OCI-LY1 (cell line): ENCODE results near the gene IST1.

Experiments used
- H2AFZ ChIP-seq: fragments of 200-600 bp; sonication (generic), shearing (Covaris generic); 2 replicates; pipeline ENCODE4 v1.6.0; 2014; ENCODE audit warnings: antibody characterized with exemption, mild to moderate bottlenecking, low read length
- H3F3A ChIP-seq: fragments of 200-600 bp; sonication (generic), shearing (Covaris generic); 2 replicates; pipeline ENCODE4 v1.6.0; 2014; ENCODE audit warnings: mild to moderate bottlenecking, antibody characterized with exemption, low read length, moderate library complexity; ENCODE audit not compliant: insufficient read depth
- H3K27ac ChIP-seq: fragments of 200-600 bp; sonication (generic); 2 replicates; pipeline ENCODE4 v1.5.1; 2014; ENCODE audit warnings: low read length, mixed run types, mild to moderate bottlenecking, low read depth; ENCODE audit not compliant: poor library complexity, severe bottlenecking
- H3K27me3 ChIP-seq: fragments of 200-600 bp; sonication (generic); 2 replicates; pipeline ENCODE4 v1.6.0; 2014; ENCODE audit warnings: antibody characterized with exemption, mild to moderate bottlenecking, low read length, moderate library complexity; ENCODE audit not compliant: insufficient read depth
- H3K36me3 ChIP-seq: fragments of 200-600 bp; sonication (generic); 2 replicates; pipeline ENCODE4 v1.6.1; 2014; ENCODE audit warnings: mild to moderate bottlenecking, antibody characterized with exemption, low read length, moderate library complexity, mixed read lengths; ENCODE audit not compliant: insufficient read depth
- H3K4me1 ChIP-seq: fragments of 200-600 bp; sonication (generic); 2 replicates; pipeline ENCODE4 v1.5.1; 2014; ENCODE audit warnings: mild to moderate bottlenecking, low read length, moderate library complexity; ENCODE audit not compliant: insufficient read depth, severe bottlenecking
- H3K4me2 ChIP-seq: fragments of 200-600 bp; sonication (generic), shearing (Covaris generic); 2 replicates; pipeline ENCODE4 v1.6.1; 2014; ENCODE audit warnings: low read length
- H3K4me3 ChIP-seq: fragments of 200-600 bp; sonication (generic); 2 replicates; pipeline ENCODE4 v1.5.1; 2014; ENCODE audit warnings: low read length, low read depth, mild to moderate bottlenecking, mixed read lengths; ENCODE audit not compliant: poor library complexity, severe bottlenecking
- H3K79me2 ChIP-seq: fragments of 200-600 bp; shearing (Covaris generic); 2 replicates; pipeline ENCODE4 v1.6.1; 2016; ENCODE audit warnings: mixed run types, low read length, mixed read lengths; ENCODE audit not compliant: insufficient read depth
- H3K9ac ChIP-seq: fragments of 200-600 bp; sonication (generic), shearing (Covaris generic); 2 replicates; pipeline ENCODE4 v1.6.1; 2014; ENCODE audit warnings: mild to moderate bottlenecking, low read length, mixed read lengths
- H3K9me2 ChIP-seq: fragments of 200-600 bp; sonication (generic), shearing (Covaris generic); 2 replicates; pipeline ENCODE4 v1.6.1; 2014; ENCODE audit warnings: low read depth, mild to moderate bottlenecking, low read length, mixed read lengths
- H3K9me3 ChIP-seq: fragments of 200-600 bp; shearing (Covaris generic); 2 replicates; pipeline ENCODE4 v1.6.1; 2014; ENCODE audit warnings: low read length, mixed read lengths
- H4K20me1 ChIP-seq: fragments of 200-600 bp; sonication (generic), shearing (Covaris generic); 2 replicates; pipeline ENCODE4 v1.6.0; 2016; ENCODE audit warnings: mild to moderate bottlenecking, low read length; ENCODE audit not compliant: insufficient read depth
- CTCF ChIP-seq: fragments of 200-600 bp; sonication (generic), shearing (Covaris generic); IDR thresholded peaks from 2 replicates; pipeline ENCODE4 v1.5.1; 2017; ENCODE audit warnings: mild to moderate bottlenecking, antibody characterized with exemption, low read length, moderate library complexity, mixed read lengths
- EZH2 ChIP-seq: fragments of 200-600 bp; sonication (generic), shearing (Covaris generic); IDR thresholded peaks from 2 replicates; pipeline ENCODE4 v1.8.0; 2017; ENCODE audit warnings: borderline replicate concordance, mixed run types, mild to moderate bottlenecking, antibody characterized with exemption, low read length, moderate library complexity, mixed read lengths

IST1 gene

DNA sequence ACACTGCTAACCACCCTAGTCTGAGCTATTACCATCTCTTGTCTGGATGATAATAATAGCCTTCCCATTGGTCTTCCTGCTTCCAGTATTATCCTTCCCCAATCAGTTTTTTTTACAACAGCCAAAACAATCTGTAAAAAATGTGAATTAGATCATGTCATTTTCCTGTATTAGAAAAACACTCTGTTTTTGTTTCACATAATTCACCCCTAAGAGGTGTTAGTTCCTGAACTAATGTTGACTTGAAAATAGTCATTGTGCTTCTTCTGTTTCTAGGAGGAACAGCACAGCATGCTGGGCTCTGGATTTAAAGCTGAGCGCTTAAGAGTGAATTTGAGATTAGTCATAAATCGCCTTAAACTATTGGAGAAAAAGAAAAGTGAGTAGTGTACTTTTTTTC is 20.0 kb downstream of the IST1 start:
- Histone ChIP-seq H3K27me3 (no peaks in the 10 kb centered on the region), H3K4me1 (no peaks in the 10 kb centered on the region), H3K9ac (no peak overlapping the region), H3K9me3 (peaks cover 5% of the 10 kb centered on the region; the same call in 1 of the 2 replicates), H4K20me1 (no peaks in the 10 kb centered on the region), H3K27ac (no peak overlapping the region), H3K79me2 (peaks cover 69% of the 10 kb centered on the region), H3K9me2 (no peaks in the 10 kb centered on the region), H3K4me2 (no peak overlapping the region), H3K36me3 (peaks cover 83% of the 10 kb centered on the region), H2AFZ (no peak overlapping the region), H3F3A (no peaks in the 10 kb centered on the region), H3K4me3 (no peak overlapping the region)
- no peak for TF ChIP-seq CTCF
- no peak for TF ChIP-seq EZH2

DNA sequence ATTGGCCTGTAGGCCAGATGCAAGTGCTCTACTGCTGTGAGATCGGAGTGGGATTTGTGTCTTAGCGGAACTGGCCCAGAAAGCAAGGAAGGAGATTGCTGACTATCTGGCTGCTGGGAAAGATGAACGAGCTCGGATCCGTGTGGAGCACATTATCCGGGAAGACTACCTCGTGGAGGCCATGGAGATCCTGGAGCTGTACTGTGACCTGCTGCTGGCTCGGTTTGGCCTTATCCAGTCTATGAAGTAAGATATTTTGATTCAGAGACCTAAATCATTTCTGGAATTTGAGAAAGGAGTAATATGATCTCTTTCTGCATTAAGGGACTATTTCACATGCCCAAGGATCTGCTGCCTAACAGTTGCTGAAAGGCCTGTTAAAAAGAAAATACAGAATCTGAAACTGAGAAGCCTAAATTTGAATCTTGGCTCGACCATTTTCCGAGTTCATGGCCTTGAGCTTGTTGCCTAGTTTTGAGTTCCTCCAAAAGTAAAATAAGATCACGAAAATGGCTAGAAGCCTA is 21.1 kb downstream of the IST1 start:
- Histone ChIP-seq H3K79me2 (peaks cover 58% of the 10 kb centered on the region), H3K9ac (no peak overlapping the region), H3K4me2 (no peak overlapping the region), H3K27ac (no peak overlapping the region), H4K20me1 (no peaks in the 10 kb centered on the region), H3K4me3 (no peak overlapping the region), H3K9me2 (no peaks in the 10 kb centered on the region), H2AFZ (no peak overlapping the region), H3K27me3 (no peaks in the 10 kb centered on the region), H3F3A (no peaks in the 10 kb centered on the region), H3K4me1 (no peaks in the 10 kb centered on the region), H3K9me3 (peaks cover 5% of the 10 kb centered on the region; the same call in 1 of the 2 replicates), H3K36me3 (peaks cover 91% of the 10 kb centered on the region)
- no peak for TF ChIP-seq EZH2
- TF ChIP-seq CTCF, result no peak

DNA sequence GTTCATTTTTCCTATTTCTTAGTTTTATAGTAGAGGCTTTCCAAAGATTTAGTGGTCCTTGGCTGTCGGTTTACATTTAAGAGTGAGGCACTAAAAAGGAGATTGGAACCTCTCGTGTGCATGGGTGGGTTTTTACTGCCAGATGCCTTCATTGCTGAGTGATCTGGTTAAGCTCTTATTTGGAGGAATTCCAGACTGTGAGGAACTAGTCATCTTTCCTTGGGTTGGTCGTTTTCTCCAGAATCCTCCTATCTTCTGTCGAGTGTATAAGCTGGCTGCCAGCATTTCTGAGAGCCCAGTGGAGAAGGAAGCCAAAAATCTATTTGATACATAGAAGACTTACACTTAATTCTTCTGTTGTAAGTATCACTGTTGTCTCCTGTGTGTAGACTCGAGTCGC is 22.6 kb downstream of the IST1 start:
- Histone ChIP-seq H3K9ac (no peak overlapping the region), H3K27ac (no peak overlapping the region), H3K4me2 (no peak overlapping the region), H3K4me3 (no peak overlapping the region), H3K9me3 (peaks cover 5% of the 10 kb centered on the region; the same call in 1 of the 2 replicates), H3K9me2 (no peaks in the 10 kb centered on the region), H3F3A (no peaks in the 10 kb centered on the region), H3K4me1 (no peaks in the 10 kb centered on the region), H3K36me3 (peaks cover 95% of the 10 kb centered on the region), H3K79me2 (peaks cover 43% of the 10 kb centered on the region), H2AFZ (no peak overlapping the region), H4K20me1 (no peaks in the 10 kb centered on the region), H3K27me3 (no peaks in the 10 kb centered on the region)
- no peak for TF ChIP-seq CTCF
- no peak for TF ChIP-seq EZH2
